ENCODE results near the gene TCHHL1. TPM values are rescaled to one million over a fixed set of nuclear protein-coding genes. Genes with fewer than 3 reads are reported as not detected.

TCHHL1 gene
- total RNA-seq, 1 donor from 2014 or later = 0.42 TPM

GRCh38 chr1:152039461-152039860 is 49.4 kb downstream of the TCHHL1 start:
- DNase-seq (ENCODE audit: low spot score) = no peak

- no peak for DNase-seq (ENCODE audit: low spot score)
Measured at GRCh38 chr1:152038871-152039270, 50.0 kb downstream of the TCHHL1 start.

GRCh38 chr1:152036267-152037216 is 52.3 kb downstream of the TCHHL1 start, which contains the start of gene S100A11:
S100A11 (minus strand) TSS chr1:152037004; CDS start chr1:152036915, 89 bp downstream.
- DNase-seq (ENCODE audit: low spot score) = peak; percentile 99

- no peak for DNase-seq (ENCODE audit: low spot score)
Measured at GRCh38 chr1:152035539-152036266, 53.2 kb downstream of the TCHHL1 start.

- DNase-seq (ENCODE audit: low spot score) = no peak
Measured at GRCh38 chr1:152034654-152035538, 54.0 kb downstream of the TCHHL1 start.

GRCh38 chr1:152034324-152034653 is 54.6 kb downstream of the TCHHL1 start:
- DNase-seq (ENCODE audit: low spot score) = no peak

Other genes with a start within 250 kb of the TCHHL1 start
- gene C2CD4D, start 249.2 kb downstream of the TCHHL1 start, total RNA-seq = not detected
- gene THEM5, start 235.4 kb downstream of the TCHHL1 start, total RNA-seq = not detected
- 14.8 TPM for gene THEM4, start 179.6 kb downstream of the TCHHL1 start, total RNA-seq
- gene S100A10, start 95.2 kb downstream of the TCHHL1 start, total RNA-seq = 650 TPM
- 750 TPM for gene S100A11, start 52.1 kb downstream of the TCHHL1 start, total RNA-seq
- 1.1 TPM for gene TCHH, start 26.4 kb upstream of the TCHHL1 start, total RNA-seq
- not detected for gene RPTN, start 70.2 kb upstream of the TCHHL1 start, total RNA-seq
- gene HRNR, start 135.1 kb upstream of the TCHHL1 start, total RNA-seq = not detected
- gene FLG, start 236.2 kb upstream of the TCHHL1 start, total RNA-seq = not detected

Data from mesenteric fat pad (tissue), 1 donor.